Stimulated activated CD8-positive, alpha-beta memory T cell treated with anti-CD3 and anti-CD28 coated beads, Interleukin-4, amount 100 ng/mL, for 24 hours (primary cell): ENCODE data around the gene RHOB.
"Not testable (repeated sequence)": the region's sequence is repeated elsewhere in the genome, so short reads cannot be mapped to it uniquely, and the experiment has no call there.

Experiments
- DNase-seq: peaks from one replicate; pipeline ENCODE4 v3.0.0-alpha.2; 2020; ENCODE audit warnings: low read depth

RHOB gene

DNA sequence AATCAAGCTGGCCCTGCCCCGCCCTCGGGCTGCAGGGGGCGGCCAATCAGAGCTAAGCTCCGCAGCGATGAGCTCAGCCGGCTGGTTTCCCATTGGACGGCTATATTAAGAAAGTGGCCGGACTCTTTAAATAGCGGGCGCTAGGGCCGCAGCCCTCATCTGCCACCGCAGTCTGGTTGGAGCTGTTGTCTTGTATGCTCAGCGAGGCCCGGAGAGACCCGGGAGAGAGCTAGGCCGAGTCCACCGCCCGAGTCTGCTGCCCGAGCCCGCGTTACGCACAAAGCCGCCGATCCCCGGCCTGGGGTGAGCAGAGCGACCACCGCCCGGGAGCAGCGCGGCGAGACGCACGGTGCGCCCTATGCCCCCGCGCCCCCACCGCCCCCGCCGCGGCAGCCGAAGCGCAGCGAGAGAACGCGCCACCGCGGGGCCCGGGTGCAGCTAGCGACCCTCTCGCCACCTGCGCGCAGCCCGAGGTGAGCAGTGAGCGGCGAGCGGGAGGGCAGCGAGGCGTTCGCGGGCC lies at the start of gene RHOB:
Gene RHOB (plus strand): TSS at position 158 of the 520 bp plus-strand sequence. CDS start 392 bp downstream, outside the sequence.
- DNase-seq, result peak; percentile 83

DNA sequence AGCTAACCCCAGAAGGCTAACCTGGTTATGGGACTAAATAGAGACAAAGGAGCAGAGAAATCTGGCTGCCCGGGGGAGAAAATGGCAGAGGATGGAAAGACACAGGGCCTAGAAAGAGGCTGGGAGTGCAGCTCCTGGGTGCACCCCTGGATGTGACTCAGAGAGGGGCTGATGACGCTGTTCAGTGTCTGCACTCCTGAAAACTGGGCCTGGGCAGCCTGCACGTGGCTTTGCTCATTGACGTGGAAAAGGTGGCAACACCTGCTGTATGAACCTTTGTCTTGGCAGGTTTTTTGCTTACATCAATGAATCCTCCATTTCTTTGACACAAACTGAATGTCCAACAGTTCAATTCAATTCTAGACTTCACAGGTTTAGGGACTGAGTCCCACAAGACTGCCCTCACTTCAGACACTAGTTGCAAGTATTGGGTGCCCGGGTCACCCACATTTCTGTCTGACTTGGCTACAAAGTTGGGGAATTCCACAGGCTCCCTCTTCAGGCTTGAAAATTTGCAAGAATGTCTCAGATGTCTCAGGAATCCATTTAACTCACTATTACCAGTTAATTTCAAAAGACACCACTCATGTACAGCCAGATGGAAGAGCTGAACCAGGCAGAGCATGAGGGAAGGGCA lies 48.9 kb upstream of the RHOB start:
- DNase-seq, result no peak

DNA sequence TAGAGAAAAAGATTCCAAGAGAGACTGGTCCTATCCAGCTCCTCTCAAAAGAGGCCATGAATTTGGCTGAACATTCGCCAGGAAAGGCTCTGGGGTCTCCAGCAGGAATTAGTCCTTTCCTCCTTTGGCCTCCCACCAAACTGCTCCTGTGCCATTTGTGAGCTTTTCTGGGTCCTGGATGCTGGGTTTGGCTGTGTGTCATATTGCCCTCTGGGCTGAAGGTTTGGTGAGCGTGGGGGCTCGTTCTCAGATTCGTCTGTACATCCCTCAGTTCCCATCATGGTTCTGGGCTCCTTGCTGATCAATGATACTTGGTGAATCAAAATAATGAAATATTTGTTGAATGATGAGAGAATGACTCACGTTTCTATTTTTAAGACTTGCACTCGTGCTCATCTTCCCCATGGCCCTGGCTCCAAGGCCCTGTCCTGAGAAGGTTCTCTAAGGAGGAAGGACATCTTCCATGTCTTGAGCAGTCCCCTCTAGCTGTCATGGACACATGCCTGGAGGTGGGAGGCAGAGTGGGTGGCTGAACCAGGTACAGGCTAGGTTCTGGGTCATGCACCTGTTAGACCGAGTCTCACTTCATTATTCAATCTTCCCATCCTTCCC lies 47.8 kb upstream of the RHOB start:
- DNase-seq, result no peak

DNA sequence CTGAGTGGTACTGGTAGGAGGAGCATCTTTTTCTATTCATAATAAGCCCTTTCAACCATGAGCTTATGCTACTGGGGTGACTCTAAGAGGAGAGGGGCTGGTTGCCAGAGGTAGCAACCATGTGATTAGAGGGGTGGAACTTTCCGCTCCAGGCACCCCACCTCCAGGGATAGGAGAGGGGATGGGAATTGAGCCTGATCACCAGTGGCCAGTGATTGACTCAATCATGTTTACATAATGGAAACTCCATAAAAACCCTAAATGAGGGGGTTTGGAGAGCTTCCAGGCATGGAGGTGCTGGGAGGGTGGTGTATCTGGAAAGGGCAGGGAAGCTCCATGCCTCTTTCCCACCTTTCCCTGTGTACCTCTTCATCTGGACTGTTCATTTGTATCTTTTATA lies 46.6 kb upstream of the RHOB start:
- no peak for DNase-seq

DNA sequence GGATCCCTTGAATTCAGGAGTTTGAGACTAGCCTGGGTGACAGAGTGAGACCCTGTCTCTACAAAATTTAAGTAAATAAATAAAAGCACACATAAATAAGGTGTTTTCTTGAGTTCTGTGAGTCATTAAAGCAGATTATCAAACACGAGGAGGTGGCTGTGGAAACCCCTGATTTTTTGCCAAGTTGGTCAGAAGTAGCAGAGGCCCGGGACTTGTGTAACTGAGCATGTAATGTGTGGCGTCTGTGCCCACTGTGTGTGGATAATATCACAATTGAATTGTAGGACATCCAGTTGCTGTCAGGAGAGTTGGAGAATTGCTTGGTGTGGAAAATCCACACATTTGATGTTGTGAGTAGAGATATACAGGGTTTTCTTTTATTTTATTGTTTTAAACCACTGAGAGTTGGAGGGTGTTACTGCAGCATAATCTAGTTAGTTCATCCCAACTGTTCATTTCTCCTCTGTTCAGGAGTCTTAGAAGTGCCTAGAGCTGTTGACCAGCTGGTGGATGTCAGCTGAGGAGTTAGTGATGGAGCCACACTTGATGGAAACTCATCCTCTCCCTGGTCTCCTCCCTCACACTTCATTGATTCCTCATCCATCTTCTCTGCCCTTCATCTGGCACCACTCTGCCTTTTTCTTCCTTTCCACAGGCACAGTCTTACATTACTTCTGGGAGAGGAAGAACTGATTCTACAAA lies 45.9 kb upstream of the RHOB start:
- DNase-seq, result no peak

DNA sequence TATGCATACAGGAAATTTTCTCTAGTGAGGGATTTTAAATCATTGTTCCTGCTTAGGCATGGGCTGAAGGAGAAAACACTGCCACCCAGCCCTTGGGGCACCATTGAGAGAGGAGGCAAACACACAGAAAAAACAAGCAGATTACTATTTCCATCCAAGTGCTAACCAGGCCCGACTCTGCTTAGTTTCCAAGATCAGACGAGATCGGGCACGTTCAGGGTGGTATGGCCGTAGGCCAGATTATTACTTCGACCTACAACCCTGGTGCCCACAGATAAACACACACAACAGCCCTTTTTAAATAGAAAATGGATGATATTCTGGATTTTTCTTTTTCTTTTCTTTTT lies 45.4 kb upstream of the RHOB start:
- no peak for DNase-seq

DNA sequence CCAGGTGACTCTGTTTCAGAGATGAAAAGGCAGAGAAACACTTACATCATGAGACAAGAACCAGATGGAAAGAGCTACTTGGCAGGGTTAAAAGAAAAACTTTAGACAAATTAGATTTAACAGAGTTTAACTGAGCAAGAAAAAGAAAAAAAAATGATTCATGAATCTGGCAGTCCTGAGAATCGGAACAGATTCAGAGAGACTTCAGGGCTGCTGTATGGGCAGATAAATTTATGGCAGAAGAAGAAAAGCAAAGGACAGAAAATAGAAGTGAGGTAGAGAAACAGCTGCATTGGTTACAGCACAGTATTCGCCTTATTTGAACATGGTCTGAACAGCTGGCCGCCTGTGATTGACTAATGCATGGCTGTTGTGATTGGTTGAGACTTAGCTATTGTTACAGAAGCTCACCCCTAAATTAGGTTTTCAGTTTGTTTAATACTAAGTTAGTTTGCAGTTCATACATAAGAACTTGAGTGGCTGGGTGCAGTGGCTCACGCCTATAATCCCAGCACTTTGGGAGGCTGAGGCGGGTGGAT lies 43.0 kb upstream of the RHOB start:
- DNase-seq, result no peak

DNA sequence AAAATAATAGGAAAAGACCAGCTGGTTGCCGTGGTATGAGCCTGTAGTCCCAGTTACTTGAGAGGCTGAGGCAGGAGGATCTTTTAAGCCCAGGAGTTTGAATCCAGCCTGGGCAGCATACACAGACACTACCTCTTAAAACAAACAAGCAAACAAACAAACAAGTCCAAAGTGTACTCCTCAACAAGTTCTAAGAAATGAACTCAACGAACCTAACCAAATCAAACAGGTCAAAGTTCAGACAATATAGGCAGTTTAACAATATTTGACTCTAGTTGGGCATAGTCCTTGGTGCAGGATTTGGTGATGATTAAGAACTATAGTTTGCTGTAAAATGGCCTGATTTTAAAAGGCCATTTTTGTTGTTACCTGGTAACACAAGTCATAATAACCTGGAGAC lies 41.9 kb upstream of the RHOB start:
- no peak for DNase-seq

DNA sequence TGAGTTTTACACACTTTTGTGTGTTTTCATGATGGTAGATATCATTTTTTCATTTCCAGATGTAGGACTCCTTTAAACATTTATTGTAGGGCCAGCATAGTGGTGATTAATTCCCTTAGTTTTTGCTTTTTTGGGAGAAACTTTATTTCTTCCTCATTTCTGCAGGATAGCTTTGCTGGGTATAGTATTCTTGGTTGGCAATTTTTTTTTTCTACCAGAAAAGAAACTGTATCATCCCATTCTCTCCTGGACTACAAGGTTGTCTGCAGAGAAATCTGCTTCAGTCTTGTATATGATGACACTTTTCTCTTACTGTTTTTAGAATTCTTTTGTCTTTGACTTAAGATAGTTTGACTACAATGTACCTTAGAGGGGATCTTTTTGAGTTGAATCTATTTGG lies 37.8 kb upstream of the RHOB start:
- no peak for DNase-seq

DNA sequence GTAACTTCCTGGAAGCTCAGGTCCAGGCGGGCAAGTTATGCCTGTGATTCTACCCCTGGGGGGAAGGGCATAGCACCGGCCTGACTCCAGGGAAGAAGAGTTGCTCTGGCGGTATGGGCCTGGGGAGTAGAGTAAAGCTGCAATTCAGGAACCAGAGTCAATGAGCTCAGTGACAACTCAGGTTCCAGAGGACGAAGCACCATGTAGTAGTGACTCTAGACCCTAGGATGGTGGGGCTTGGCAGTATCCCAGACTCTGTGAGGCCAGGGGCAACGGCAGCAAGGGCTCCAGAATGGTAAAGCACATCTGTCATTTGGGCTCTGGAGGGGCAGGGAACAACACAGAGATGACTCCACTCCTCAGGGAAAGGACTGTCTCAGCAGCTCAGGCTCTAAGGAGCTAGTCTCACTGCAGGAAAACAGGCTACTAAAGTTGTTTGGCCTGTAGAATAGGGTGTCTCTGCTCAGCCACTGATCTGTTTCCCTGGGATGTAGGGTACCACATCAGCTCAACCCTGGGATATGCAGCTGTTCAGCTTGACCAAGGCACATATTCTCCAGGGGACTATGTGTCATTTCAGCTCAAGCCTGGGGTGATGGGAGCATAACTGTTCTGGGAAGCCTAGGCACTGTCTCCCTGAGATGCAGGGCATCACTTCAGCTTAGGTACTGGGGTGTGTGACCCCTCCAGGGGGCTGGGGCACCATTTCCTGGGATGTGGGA lies 36.2 kb upstream of the RHOB start:
- no peak for DNase-seq

DNA sequence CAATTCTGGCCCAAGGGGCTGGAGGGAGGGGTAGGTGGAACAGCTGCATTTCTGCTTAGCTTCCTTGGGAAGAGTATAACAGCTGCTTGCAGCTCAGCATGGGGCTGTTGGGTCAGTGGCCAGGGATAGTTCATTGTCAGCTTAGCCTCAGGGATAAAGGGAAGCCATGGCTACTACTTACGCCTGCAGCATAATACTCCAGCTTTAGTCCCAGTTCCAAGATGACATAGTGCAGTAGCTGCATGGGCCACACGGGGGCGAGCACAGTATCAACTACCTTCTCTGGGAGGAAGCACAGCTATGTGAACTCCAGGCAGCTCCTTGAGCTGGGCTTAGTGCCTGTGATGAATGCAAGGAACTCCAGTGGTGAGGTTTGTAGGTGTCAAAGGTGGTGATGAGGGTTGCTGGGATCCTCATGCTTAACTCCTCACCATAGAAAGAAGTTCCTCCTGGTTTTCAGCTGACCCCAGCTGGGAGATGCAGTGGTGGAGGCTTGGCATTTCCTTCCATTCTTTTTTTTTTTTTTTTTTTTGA lies 35.4 kb upstream of the RHOB start:
- peak; percentile 54 for DNase-seq

DNA sequence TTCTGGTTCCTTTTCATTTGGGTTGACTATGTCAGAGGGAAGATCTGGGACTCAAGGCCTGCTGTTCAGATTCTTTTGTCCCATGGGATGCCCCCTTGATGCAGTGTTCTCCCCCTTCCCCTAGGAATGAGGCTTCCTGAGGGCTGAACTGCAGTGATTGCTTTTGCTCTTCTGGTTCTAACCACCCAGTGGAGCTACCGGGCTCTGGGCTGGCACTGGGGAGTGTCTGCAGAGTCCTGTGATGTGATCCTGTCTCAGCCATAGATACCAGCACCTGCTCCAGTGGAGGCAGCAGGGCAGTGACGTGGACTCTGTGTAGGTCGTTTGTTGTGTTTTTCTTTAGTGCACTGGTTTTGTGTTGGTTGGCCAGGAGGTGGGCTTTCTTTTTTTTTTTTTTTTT lies 32.1 kb upstream of the RHOB start:
- DNase-seq, result no peak

DNA sequence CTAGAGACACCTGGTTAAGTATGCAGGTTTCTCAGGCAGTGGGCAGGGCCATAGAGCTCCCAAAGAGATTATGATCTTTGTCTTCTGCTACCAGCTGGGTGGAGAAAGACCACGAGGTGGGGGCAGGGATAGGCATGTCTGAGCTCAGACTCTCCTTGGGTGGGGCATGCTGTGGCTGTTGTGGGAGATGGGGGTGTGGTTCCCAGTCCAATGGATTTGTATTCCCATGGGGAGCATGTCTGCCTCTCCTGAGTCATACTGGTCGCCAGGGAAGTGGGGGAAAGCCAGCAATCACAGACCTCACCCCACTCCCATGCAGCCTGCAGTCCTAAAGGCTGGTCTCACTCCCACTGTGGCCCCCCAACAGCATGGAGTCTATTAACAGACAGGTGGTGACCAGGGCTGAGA lies 31.4 kb upstream of the RHOB start:
- DNase-seq, result no peak

DNA sequence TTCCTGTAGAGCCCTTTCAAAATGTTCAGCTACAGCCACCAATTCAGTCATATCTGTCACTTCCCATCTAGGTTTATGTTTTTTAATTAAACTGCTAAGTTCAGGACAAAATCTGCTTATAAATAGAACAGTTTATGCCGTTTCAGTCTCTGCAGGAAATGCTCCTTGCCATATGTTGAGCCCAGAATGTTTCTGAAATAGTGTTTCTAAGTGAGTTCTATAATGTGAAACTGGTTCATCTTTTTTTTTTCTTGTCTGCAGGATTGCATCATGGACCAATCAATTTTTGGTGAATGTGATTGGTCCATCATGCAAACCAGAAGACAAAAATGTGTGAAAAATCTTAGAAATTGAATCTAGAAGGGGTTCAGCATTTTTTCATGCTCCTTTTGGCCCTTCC lies 30.2 kb upstream of the RHOB start:
- DNase-seq, result no peak

DNA sequence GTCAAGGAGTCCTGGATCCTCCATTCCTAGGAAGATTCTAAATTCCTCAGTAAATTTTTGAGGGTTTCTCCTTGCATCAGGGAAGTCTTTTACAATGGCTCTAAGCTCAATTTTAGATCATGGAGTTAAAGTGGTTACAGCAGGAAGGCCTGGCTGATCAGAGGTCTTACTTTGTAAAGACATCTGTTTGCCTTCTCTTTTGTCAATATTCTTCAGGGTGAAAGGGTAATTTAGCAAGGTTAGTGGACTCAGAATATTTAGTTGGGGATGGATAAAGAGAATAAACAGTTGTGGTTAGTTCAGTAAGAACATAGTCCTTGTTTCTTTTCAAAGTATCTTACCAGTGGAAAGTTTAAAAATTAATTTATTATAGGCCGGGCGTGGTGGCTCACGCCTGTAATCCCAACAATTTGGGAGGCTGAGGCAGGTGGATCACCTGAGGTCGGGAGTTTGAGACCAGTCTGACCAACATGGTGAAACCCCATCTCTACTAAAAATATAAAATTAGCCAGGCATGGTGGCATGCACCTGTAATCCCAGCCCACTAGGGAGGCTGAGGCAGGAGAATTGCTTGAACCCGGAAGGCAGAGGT lies 29.5 kb upstream of the RHOB start:
- not testable (repeated sequence) for DNase-seq

DNA sequence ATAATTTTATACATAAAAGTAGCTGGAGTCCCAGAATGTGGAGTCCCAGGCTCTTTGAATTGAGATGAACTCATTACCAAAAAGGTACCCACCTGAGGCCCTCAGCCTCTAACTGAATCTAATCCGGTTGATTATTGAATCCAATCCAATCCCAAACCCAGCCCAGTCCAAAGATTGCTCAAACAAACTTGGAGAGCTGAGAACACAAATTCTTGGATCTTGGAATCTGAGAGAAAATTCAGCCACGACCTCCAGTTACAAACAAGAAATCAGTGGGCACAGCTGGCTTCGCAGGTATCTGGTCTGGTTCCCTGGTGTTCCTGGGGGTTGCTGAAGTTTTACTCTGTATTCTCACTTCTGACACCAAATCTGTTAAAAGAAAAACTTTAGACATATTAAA lies 28.4 kb upstream of the RHOB start:
- DNase-seq, result no peak

DNA sequence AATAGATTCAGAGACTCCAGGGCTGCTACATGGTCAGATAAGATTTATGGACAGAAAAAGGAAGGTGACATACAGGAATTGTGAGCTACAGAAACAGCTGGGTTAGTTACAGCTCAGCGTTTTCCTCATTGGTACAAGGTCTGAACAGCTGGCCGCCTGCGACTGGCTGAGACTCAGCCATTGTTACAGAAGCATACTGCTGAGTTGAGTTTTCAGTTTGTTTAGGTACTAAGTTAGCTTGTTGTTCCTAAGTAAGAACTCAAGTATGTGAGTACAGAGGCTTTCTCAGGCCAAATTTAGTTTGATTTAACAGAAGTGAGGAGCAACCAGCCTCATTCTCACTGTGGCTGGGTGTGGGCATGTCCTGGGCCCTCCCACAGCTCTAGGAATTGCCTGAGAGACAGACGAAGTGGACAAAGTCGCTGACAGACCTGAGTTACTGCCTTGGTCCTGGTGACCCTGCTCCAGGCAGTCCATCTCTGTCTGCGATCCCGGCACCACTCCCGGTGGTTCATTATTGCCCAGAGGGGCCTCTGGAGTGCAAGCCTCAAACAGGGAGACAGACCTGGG lies 27.8 kb upstream of the RHOB start:
- no peak for DNase-seq

DNA sequence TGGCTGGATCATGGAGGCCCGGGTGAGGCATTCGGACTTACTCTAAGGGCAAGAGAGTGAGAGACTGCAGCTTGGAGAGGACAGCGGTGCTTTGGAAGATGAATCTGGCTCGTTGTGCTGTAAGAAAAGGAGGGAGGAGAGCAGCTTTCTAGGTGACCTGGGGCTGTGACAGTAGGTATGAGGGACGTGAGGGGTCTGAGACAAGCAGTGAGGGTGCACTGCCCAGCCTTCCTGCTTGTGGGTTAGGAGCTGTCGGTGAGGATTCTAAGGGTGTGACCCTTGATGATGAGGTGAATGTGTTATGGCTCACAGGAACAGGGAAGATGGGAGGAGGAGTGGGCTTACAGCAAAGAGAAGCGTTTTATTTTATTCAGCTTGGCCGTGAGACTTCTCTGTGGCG lies 27.1 kb upstream of the RHOB start:
- DNase-seq, result no peak

DNA sequence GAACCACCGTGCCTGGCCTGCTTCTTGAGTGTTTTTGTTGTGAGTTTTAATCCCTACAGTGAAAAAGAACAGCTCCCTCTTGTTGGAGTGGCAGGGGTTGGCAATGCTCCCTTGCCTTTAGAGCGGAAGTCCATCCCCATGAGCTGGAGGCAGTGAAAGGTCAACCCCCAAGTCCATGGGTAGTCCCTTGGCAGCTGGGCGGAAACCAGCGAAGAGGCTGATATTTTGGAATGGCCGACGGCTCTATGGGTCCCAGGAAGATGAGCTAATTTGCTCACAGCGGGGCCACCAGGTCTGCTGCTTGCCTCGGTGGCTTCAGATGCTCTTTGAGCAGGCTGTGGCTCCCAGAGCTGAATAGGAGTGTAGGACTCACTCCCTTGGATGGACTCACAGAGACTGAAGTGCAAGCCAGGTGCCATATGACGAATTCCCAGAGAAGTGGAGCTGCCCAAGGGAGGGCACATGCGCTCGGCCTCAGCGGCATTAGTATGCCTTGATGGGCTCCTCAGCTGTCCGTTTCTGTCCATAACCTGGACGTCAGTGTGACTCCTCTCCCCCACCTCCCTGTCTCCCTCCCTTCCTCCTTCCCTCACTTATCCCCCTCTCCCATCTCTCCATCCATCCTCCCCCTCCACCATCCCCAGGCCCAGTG lies 25.4 kb upstream of the RHOB start:
- no peak for DNase-seq

DNA sequence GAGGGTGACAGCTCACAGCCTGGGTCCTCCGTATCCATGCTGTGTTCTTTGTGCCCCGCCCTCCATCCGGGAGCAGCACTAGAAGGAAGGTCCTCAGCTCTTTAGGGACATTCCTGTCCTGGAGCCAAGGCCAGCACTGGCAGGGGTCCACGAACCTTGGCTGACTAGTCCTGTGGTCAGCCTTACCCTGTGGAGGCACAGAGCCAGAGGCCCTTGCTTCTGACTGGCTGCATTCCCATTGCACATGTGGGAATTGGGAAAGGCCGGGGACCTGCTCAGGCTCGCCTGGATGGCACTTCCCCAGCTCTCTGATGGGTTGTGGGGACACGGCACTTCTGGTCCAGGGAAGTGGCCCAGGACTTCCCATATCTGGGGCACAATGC lies 24.9 kb upstream of the RHOB start:
- no peak for DNase-seq
